Prostate gland (tissue), 2 donors: ENCODE data around the gene SLC38A8.

Source experiments
- POLR2A ChIP-seq: fragments of 450-650 bp; IDR thresholded peaks from one replicate; pipeline ENCODE4 v1.6.1; 2016; ENCODE audit warnings: antibody characterized with exemption, mild to moderate bottlenecking
- POLR2AphosphoS5 ChIP-seq: sonication (generic); formaldehyde crosslinking; IDR thresholded peaks from one replicate; pipeline ENCODE4 v1.6.1; 2017; ENCODE audit warnings: antibody characterized with exemption
- TF ChIP-seq, protein P1 (sequence below), 4 experiments: fragments of 200-600 bp in 2 of 4; fragments of 450-650 bp in 2 of 4; sonication (generic) in 2 of 4; IDR thresholded peaks; 1 replicate in 3 of 4; 2 replicates in 1 of 4; pipeline ENCODE4 v1.5.1; 2016 to 2019; ENCODE audit warnings: antibody characterized with exemption in 4 of 4, mild to moderate bottlenecking in 2 of 4, moderate library complexity in 2 of 4

DNA sequence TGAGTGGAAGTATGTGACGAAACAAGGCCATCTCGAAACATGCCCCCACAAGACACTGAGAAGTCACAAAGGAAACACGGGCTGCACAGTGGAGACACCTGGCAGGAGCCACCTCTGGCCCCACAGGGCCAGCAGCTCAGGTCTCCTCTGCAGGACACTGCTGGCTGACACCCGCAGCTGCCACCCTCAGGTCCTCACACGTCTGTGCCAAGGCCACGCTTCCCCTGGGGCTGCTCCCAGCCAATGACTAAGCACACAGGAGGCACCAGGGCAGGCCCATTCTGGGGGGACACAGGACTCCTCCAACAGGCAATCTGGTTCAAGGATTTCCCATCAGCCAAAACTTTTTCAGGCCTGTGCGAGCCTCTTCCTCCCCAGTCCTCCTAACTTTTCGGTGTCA is 37.8 kb upstream of the SLC38A8 start:
- TF ChIP-seq, protein P1, sequence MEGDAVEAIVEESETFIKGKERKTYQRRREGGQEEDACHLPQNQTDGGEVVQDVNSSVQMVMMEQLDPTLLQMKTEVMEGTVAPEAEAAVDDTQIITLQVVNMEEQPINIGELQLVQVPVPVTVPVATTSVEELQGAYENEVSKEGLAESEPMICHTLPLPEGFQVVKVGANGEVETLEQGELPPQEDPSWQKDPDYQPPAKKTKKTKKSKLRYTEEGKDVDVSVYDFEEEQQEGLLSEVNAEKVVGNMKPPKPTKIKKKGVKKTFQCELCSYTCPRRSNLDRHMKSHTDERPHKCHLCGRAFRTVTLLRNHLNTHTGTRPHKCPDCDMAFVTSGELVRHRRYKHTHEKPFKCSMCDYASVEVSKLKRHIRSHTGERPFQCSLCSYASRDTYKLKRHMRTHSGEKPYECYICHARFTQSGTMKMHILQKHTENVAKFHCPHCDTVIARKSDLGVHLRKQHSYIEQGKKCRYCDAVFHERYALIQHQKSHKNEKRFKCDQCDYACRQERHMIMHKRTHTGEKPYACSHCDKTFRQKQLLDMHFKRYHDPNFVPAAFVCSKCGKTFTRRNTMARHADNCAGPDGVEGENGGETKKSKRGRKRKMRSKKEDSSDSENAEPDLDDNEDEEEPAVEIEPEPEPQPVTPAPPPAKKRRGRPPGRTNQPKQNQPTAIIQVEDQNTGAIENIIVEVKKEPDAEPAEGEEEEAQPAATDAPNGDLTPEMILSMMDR (IDR thresholded peaks at IDR 0.05) = no peak
- TF ChIP-seq POLR2A (no peak), POLR2AphosphoS5 (no peak)
